ENCODE measurements around the gene LCN10. TPM values are rescaled to one million over a fixed set of nuclear protein-coding genes. Genes with fewer than 3 reads are reported as not detected.
"Not testable (repeated sequence)": the region's sequence is repeated elsewhere in the genome, so short reads cannot be mapped to it uniquely, and the experiment has no call there.

LCN10 gene
- total and polyA plus RNA-seq, 7 donors: 1.2 to 9.2 (median 2.1) TPM

DNA sequence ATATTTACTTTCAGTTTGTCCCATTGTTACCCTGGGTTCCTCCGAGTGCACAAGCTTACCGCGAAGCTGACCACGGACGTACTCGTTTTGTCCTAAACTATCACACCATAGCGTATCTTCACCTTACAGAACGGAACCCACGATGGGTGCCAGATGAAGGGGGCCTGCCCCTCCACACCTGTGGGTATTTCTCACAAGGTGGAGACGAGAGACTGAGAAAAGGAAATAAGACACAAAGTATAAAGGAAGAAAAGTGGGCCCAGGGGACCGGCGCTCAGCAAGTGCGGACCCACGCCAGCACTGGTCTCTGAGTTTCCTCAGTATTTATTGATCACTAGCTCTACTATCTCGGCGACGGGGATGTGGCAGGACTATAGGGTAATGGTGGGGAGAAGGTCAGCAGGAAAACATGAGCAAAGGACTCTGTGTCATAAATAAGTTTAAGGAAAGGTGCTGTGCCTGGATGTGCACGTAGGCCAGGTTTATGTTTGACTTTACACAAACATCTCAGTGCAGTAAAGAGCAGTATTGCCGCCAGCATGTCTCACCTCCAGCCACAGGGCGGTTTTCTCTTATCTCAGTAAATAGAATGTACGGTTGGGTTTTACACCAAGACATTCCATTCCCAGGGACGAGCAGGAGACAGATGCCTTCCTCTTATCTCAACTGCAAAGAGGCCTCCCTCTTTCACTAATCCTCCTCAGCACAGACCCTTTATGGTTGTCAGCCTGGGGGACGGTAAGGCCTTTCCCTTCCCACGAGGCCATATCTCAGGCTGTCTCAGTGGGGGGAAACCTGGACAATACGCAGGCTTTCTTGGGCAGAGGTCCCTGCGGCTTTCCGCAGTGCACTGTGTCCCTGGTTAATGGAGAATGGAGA, 46.1 kb upstream of the LCN10 start:
- H3K27ac ChIP-seq; DNase-seq; H3K36me3 ChIP-seq; H3K27me3 ChIP-seq; intact Hi-C loops (cut with DNase I); H3K9me3 ChIP-seq; H3K4me3 ChIP-seq: not testable (repeated sequence)
- peak in 1 of 2 donors; percentile 34 for TF ChIP-seq POLR2A (IDR thresholded peaks at IDR 0.05)
- 16 to 61% methylated on average over 27 of the region's 27 CpGs for WGBS, 2 donors
- H3K4me1 ChIP-seq: peaks cover 1 to 22% (median 20%) of the 10 kb centered on the region in 4 donors

DNA sequence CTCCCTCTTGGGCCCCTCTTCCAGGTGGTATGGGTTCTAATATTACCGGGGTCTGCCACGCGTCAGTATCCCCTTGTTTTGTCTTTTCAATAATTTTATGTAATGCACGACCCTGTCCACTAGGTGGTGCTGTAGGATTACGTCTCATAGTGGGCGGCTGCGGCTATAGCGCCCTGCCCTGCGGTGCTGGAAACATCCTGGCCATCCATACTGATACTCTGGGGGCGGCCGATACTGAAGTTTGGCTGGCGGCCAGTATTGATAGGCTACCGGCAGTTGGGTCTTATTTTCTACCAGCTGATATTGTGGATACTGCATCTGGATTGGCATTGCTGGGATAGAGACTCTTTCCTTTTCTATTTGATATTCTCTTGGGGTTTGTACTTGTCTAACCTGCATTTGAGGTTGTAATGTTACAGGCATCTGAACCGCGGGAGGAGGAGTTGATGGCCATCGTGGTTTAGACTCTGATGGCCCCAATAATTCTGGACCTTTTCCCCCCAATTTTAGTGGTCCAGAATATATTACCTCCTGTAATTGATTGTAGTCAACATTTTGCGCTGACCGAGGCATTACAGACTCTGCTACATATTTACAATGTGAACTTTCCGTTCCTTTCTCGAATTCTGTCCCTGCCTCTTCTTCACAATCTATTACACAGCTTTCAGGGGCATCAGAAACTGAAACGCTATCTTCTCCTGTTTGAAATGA, 45.1 kb upstream of the LCN10 start:
- H3K27me3 ChIP-seq: no peaks in the 10 kb centered on the region
- no peak overlapping the region for H3K4me3 ChIP-seq
- TF ChIP-seq, protein P1, sequence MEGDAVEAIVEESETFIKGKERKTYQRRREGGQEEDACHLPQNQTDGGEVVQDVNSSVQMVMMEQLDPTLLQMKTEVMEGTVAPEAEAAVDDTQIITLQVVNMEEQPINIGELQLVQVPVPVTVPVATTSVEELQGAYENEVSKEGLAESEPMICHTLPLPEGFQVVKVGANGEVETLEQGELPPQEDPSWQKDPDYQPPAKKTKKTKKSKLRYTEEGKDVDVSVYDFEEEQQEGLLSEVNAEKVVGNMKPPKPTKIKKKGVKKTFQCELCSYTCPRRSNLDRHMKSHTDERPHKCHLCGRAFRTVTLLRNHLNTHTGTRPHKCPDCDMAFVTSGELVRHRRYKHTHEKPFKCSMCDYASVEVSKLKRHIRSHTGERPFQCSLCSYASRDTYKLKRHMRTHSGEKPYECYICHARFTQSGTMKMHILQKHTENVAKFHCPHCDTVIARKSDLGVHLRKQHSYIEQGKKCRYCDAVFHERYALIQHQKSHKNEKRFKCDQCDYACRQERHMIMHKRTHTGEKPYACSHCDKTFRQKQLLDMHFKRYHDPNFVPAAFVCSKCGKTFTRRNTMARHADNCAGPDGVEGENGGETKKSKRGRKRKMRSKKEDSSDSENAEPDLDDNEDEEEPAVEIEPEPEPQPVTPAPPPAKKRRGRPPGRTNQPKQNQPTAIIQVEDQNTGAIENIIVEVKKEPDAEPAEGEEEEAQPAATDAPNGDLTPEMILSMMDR (IDR thresholded peaks at IDR 0.05): peak; percentile 69 to 90 (median 83)
- TF ChIP-seq POLR2A (IDR thresholded peaks at IDR 0.05) (no peak), EP300 (IDR thresholded peaks at IDR 0.05) (no peak), POLR2AphosphoS5 (IDR thresholded peaks at IDR 0.05) (no peak)
- peak; percentile 86 for DNase-seq
- H3K4me1 ChIP-seq: peaks cover 1 to 22% (median 20%) of the 10 kb centered on the region in 4 donors
- WGBS, 2 donors: 5 to 20% methylated on average over 21 of the region's 21 CpGs
- no peaks in the 10 kb centered on the region for H3K36me3 ChIP-seq
- no peaks in the 10 kb centered on the region for H3K9me3 ChIP-seq
- peak overlapping the region in 1 of 4 donors; percentile 22 for H3K27ac ChIP-seq
- intact Hi-C loops (cut with DNase I): loop anchor here (1.0 kb wide), 2 partner anchors 156 to 247 kb away; partner anchors contain the start of gene FBXW5

DNA sequence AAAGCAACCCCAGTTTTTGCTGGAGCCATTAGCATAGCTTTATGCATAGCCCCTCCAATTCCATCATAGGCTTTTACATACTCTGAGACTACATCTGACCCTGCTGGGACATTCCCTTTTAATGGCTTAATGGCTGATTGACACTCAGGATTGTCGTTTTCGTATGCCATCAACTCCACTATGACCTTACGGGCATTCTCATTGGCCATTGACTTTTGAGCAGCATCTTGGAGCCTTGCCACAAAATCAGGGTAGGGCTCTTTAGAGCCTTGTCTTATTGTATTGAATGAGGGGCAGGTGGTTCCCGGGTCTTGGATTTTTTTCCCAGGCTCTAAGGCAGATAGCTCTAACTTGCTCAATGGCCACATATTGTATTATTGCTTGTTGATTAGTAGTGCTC, 44.2 kb upstream of the LCN10 start:
- not testable (repeated sequence) for H3K9me3 ChIP-seq, DNase-seq
- 9 to 51% methylated on average over 4 of the region's 4 CpGs for WGBS, 2 donors

DNA sequence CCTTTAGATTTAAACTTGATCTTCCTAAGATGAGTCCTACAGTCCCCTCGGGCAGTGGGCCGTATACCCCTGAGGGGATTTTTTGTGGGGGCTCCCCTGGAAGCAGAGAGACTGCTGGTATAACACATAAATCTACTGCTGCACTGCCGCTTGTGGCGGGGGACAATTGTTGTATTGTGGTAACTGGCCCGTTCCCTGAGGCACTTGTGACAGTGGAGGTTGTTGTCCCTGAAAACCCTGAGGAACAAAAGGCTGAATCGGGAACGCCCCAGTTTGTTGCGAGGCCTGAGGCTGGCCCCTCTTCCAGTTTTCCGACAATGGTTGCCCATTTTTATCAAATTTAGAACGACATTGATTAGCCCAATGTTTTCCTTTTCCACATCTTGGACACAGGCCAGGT, 43.7 kb upstream of the LCN10 start:
- intact Hi-C loops (cut with DNase I): no loop called here
- TF ChIP-seq EP300 (IDR thresholded peaks at IDR 0.05) (no peak), POLR2AphosphoS5 (IDR thresholded peaks at IDR 0.05) (no peak), POLR2A (IDR thresholded peaks at IDR 0.05) (no peak)
- TF ChIP-seq, protein P1 (IDR thresholded peaks at IDR 0.05): no peak
- no peak overlapping the region for H3K27ac ChIP-seq
- no peaks in the 10 kb centered on the region for H3K9me3 ChIP-seq
- DNase-seq: no peak
- WGBS, 2 donors: 41 to 73% methylated on average over 10 of the region's 10 CpGs
- peaks cover 1 to 10% (median 8%) of the 10 kb centered on the region in 4 donors for H3K4me1 ChIP-seq
- no peaks in the 10 kb centered on the region for H3K36me3 ChIP-seq
- no peaks in the 10 kb centered on the region for H3K27me3 ChIP-seq
- H3K4me3 ChIP-seq: no peak overlapping the region

More for the DNA sequence above, 44.2 kb upstream of the LCN10 start:
- not testable (repeated sequence) for H3K27me3 ChIP-seq, H3K4me3 ChIP-seq, H3K27ac ChIP-seq, H3K36me3 ChIP-seq
- peaks cover 1 to 15% (median 13%) of the 10 kb centered on the region in 4 donors for H3K4me1 ChIP-seq
- intact Hi-C loops (cut with DNase I): loop anchor here (1.0 kb wide), 2 partner anchors 157 to 248 kb away; partner anchors contain the start of gene FBXW5

DNA sequence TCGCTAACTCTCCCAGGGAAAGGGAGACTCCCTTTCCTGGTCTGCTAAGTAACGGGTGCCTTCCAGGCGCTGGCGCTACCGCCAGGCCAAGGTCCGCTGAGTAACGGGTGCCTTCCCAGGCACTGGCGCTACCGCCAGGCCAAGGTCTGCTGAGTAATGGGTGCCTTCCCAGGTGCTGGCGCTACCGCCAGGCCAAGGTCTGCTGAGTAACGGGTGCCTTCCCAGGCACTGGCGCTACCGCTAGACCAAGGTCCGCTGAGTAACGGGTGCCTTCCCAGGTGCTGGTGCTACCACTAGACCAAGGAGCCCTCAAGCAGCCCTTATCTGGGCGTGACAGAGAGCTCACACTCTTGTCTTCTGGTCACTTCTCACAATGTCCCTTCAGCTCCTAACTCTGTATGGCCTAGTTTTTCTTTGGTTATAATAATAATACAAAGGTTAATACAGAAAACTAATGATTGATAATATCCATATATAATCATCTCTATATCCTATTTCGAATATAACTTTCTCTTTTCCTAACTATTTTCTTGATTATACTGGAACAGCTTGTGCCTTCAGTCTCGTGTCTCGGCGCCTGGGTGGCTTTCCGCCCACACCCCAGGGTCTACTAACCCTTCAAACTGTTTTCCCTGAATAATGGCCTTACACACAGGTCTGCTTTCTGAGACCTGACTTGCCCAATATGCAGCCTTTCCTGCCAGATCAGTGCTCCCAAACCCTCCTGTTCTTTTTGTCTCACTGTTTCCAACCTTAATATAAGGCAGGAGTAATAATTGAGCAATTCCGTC, 43.0 kb upstream of the LCN10 start:
- H3K9me3 ChIP-seq; H3K27me3 ChIP-seq; H3K4me1 ChIP-seq; H3K4me3 ChIP-seq; H3K36me3 ChIP-seq; intact Hi-C loops (cut with DNase I); H3K27ac ChIP-seq; DNase-seq: not testable (repeated sequence)
- 55 to 82% methylated on average over 23 of the region's 23 CpGs for WGBS, 2 donors

DNA sequence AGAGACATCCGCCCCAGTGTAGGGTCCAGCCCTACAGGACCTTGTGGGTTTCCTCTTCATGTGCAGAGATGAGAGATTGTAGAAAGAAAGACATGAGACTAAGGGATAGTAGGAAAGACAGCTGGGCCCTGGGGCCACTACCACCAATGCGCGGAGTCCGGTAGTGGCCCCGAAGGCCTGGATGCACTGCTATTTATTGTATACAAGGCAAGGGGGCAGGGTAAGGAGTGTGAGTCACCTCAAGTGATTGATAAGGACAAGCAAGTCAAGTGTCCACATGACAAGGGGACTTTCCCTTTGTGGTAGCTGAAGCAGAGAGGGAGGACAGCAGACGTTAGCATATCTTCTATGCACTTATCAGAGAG, 42.2 kb upstream of the LCN10 start:
- H3K4me3 ChIP-seq: no peak overlapping the region
- 49 to 84% methylated on average over 6 of the region's 6 CpGs for WGBS, 2 donors
- H3K27ac ChIP-seq: no peak overlapping the region
- no peaks in the 10 kb centered on the region for H3K27me3 ChIP-seq
- intact Hi-C loops (cut with DNase I): no loop called here
- no peak for DNase-seq
- no peak for TF ChIP-seq POLR2AphosphoS5 (IDR thresholded peaks at IDR 0.05)
- TF ChIP-seq POLR2A (IDR thresholded peaks at IDR 0.05): no peak
- no peak for TF ChIP-seq EP300 (IDR thresholded peaks at IDR 0.05)
- TF ChIP-seq, protein P1 (IDR thresholded peaks at IDR 0.05): no peak
- H3K9me3 ChIP-seq: no peaks in the 10 kb centered on the region
- H3K36me3 ChIP-seq: no peaks in the 10 kb centered on the region
- H3K4me1 ChIP-seq: peaks cover 0 to 2% (median 1%) of the 10 kb centered on the region in 4 donors
